HepG2 (cell line): ENCODE results near the gene KRTAP5-6. TPM values are rescaled to one million over a fixed set of nuclear protein-coding genes. Genes with fewer than 3 reads are reported as not detected.

ENCODE experiments used
- ATAC-seq: fragments of 200-7000 bp; cut with Tn5 transposase; 3 replicates; pipeline ENCODE4 v1.9.1; 2020; ENCODE audit warnings: mild to moderate bottlenecking, moderate library complexity
- BruUV-seq: library from RNA; stranded (reverse); fragments of 400-500 nt; replicated peaks from 2 replicates; lab custom pipeline; 2021; lab: Mats Ljungman, UMichigan
- CTCF ChIA-PET: fragments of 300-600 bp; formaldehyde crosslinking; extraction: SDS; loops from one replicate; lab custom pipeline; 2021; ENCODE audit warnings: low total read pairs, inconsistent platforms, low intra/inter-chr PET ratio; lab: Yijun Ruan, JAX
- POLR2A ChIA-PET: fragments of 350-600 bp; sonication (Branson Sonifier 250); formaldehyde crosslinking; loops from one replicate; lab custom pipeline; 2020; ENCODE audit warnings: antibody characterized with exemption, inconsistent platforms; lab: Yijun Ruan, JAX
- DNase-seq: peaks from one replicate; pipeline ENCODE4 v3.0.0-alpha.2; 2015; ENCODE audit warnings: low spot score
- FAIRE-seq: peaks from 3 replicates; lab custom pipeline; 2011; peaks lifted over from hg19 to GRCh38; lab: Jason Lieb, UNC
- H2AFZ ChIP-seq: one replicate; pipeline ENCODE4 v1.6.1; 2011; ENCODE audit warnings: low read length, inconsistent platforms
- H3K27ac ChIP-seq: fragments of 300-600 bp; 3 replicates; pipeline ENCODE4 v1.8.0; 2011; ENCODE audit warnings: mixed run types, mild to moderate bottlenecking, mixed read lengths, low read length, inconsistent platforms; ENCODE audit not compliant: insufficient read depth; ENCODE audit errors: extremely low read length
- H3K27me3 ChIP-seq, 2 experiments: fragments of 200-600 bp in 1 of 2; 2 replicates in 1 of 2; 3 replicates in 1 of 2; pipeline versions ENCODE4 v1.6.0 to v1.8.0; 2011; ENCODE audit warnings: low read length in 2 of 2, mild to moderate bottlenecking in 2 of 2, moderate library complexity in 2 of 2, inconsistent platforms in 1 of 2; ENCODE audit not compliant: insufficient read depth in 2 of 2, control insufficient read depth in 1 of 2
- H3K36me3 ChIP-seq, 2 experiments: fragments of 200-600 bp in 1 of 2; replicated peaks in 1 of 2; 2 replicates in 1 of 2; 3 replicates in 1 of 2; pipeline versions ENCODE4 v1.5.1 to v1.8.0; 2011; ENCODE audit warnings: low read length in 2 of 2, inconsistent platforms in 1 of 2; ENCODE audit not compliant: insufficient read depth in 2 of 2, control insufficient read depth in 1 of 2
- H3K4me1 ChIP-seq: 2 replicates; pipeline ENCODE4 v1.5.1; 2012; ENCODE audit warnings: low read length, inconsistent platforms; ENCODE audit not compliant: insufficient read depth
- H3K4me2 ChIP-seq: 2 replicates; pipeline ENCODE4 v1.6.0; 2011; ENCODE audit warnings: low read depth, low read length, inconsistent platforms
- H3K4me3 ChIP-seq, 3 experiments: fragments of 200-600 bp in 1 of 3; sonication (generic), shearing (Covaris generic) in 1 of 3; replicated peaks in 1 of 3; 2 replicates each; pipeline ENCODE4 v1.5.1; 2011 to 2016; ENCODE audit warnings: low read length in 3 of 3, inconsistent platforms in 2 of 3, low read depth in 2 of 3, mild to moderate bottlenecking in 2 of 3, control low read depth in 1 of 3, mixed read lengths in 1 of 3; ENCODE audit not compliant: insufficient read depth in 1 of 3
- H3K79me2 ChIP-seq: one replicate; pipeline ENCODE4 v1.6.1; 2011; ENCODE audit warnings: low read length, inconsistent platforms; ENCODE audit not compliant: insufficient read depth
- H3K9ac ChIP-seq: 2 replicates; pipeline ENCODE4 v1.6.0; 2011; ENCODE audit warnings: mild to moderate bottlenecking, low read depth, low read length, inconsistent platforms; ENCODE audit not compliant: insufficient read depth
- H3K9me3 ChIP-seq: 2 replicates; pipeline ENCODE4 v1.5.1; 2012; ENCODE audit warnings: mild to moderate bottlenecking, low read length
- H4K20me1 ChIP-seq: 2 replicates; pipeline ENCODE4 v1.6.0; 2011; ENCODE audit warnings: inconsistent platforms, mild to moderate bottlenecking, low read length, moderate library complexity; ENCODE audit not compliant: insufficient read depth
- CBX1 ChIP-seq: IDR thresholded peaks from one replicate; pipeline ENCODE4 v1.6.1; 2016; ENCODE audit warnings: antibody characterized with exemption, low read depth
- GRHL1 ChIP-seq: sonication (generic); formaldehyde crosslinking; conservative IDR thresholded peaks from 2 replicates; pipeline ENCODE4 v1.8.0; 2022; ENCODE audit warnings: missing genetic modification reagents
- HIC2 ChIP-seq: sonication (generic); formaldehyde crosslinking; IDR thresholded peaks from 2 replicates; pipeline ENCODE4 v1.9.0; 2022; ENCODE audit warnings: low read depth, missing genetic modification reagents
- HNF4A ChIP-seq: sonication (generic); formaldehyde crosslinking; IDR thresholded peaks from 2 replicates; pipeline ENCODE4 v1.4.0; 2020; ENCODE audit warnings: missing genetic modification reagents
- KMT2B ChIP-seq: IDR thresholded peaks from 2 replicates; pipeline ENCODE4 v1.6.1; 2016; ENCODE audit warnings: missing genetic modification reagents, missing compliant biosample characterization
- NFIB ChIP-seq: sonication (generic); formaldehyde crosslinking; IDR thresholded peaks from 2 replicates; pipeline ENCODE4 v1.9.0; 2021; ENCODE audit warnings: missing genetic modification reagents, mild to moderate bottlenecking, borderline replicate concordance
- PAXIP1 ChIP-seq: sonication (generic); formaldehyde crosslinking; conservative IDR thresholded peaks from 2 replicates; pipeline ENCODE4 v1.4.0; 2020; ENCODE audit warnings: mild to moderate bottlenecking, missing genetic modification reagents, moderate library complexity
- PRMT3 ChIP-seq: sonication (generic); formaldehyde crosslinking; IDR thresholded peaks from 2 replicates; pipeline ENCODE4 v1.8.1; 2022; ENCODE audit warnings: low read depth, mild to moderate bottlenecking, moderate library complexity, missing genetic modification reagents, borderline replicate concordance
- SP5 ChIP-seq: IDR thresholded peaks from 2 replicates; pipeline ENCODE4 v1.6.1; 2016; ENCODE audit warnings: low read depth, borderline replicate concordance
- SSRP1 ChIP-seq: IDR thresholded peaks from 2 replicates; pipeline ENCODE4 v1.6.1; 2016; ENCODE audit warnings: control low read depth
- ZFP82 ChIP-seq: sonication (generic); formaldehyde crosslinking; IDR thresholded peaks from 2 replicates; pipeline ENCODE4 v1.5.1; 2020; ENCODE audit warnings: mild to moderate bottlenecking, missing genetic modification reagents, borderline replicate concordance
- ZNF180 ChIP-seq: sonication (generic); formaldehyde crosslinking; IDR thresholded peaks from 2 replicates; pipeline ENCODE4 v1.4.0; 2020; ENCODE audit warnings: low read depth, missing genetic modification reagents, borderline replicate concordance
- ZNF704 ChIP-seq: sonication (generic); formaldehyde crosslinking; IDR thresholded peaks from 2 replicates; pipeline ENCODE4 v1.8.1; 2023; ENCODE audit warnings: mild to moderate bottlenecking, inconsistent platforms, moderate library complexity, missing genetic modification reagents, borderline replicate concordance
- ZNF879 ChIP-seq: sonication (generic); formaldehyde crosslinking; IDR thresholded peaks from 2 replicates; pipeline ENCODE4 v1.8.1; 2023; ENCODE audit warnings: missing genetic modification reagents
- WGBS: methylation state at CpG from one replicate; pipeline ENCODE4 v1.1.6; 2017; ENCODE audit warnings: low lambda C conversion rate; 5-methylcytosine and 5-hydroxymethylcytosine counted together
- in situ Hi-C: cut with HindIII; loops from 2 replicates; pipeline ENCODE4 v1.10.0; 2017; ENCODE audit warnings: low pct_unique_long_range_greater_than_20kb; ENCODE audit not compliant: extremely low pct_ligation_motif_present
- intact Hi-C: fragments of 100-400 bp; cut with micrococcal nuclease; formaldehyde crosslinking; loops from one replicate; pipeline ENCODE4 v1.10.0; 2022; ENCODE audit not compliant: unreplicated experiment
- polyA plus RNA-seq, 8 experiments: library from polyadenylated mRNA; depleted of rRNA in 3 of 8; stranded (reverse) in 7 of 8; unstranded in 1 of 8; fragments of >200 nt; fragmentation: Illumina TruSeq in 4 of 8; extraction: Trizol in 4 of 8; gene quantifications; 2 replicates each; pipeline versions ENCODE4 v1.2.1 to v1.2.3, GENCODE V29; 2011 to 2016; ENCODE audit warnings: low read depth in 4 of 8, missing spikeins in 1 of 8, mixed read lengths in 1 of 8; ENCODE audit not compliant: insufficient read depth in 1 of 8
- total RNA-seq, 5 experiments: library from RNA; depleted of rRNA; stranded (reverse); fragments of >200 nt; fragmentation: Illumina TruSeq; extraction: Trizol; gene quantifications; 2 replicates each; pipeline ENCODE4 v1.2.3, GENCODE V29; 2016; ENCODE audit warnings: low read depth in 1 of 5

Gene KRTAP5-6
- total and polyA plus RNA-seq, 2 of the 13 experiments (the other 11 are each of a cell fraction or from before 2014, with no cell fraction given) = not detected

- Histone ChIP-seq H3K4me3 (peak overlapping the region; percentile 49 to 86 (median 51)), H3K9me3 (no peaks in the 10 kb centered on the region), H3K27ac (peak overlapping the region; percentile 100), H4K20me1 (no peaks in the 10 kb centered on the region), H3K27me3 (no peaks in the 10 kb centered on the region; a peak in 1 of 5 replicates), H2AFZ (no peak overlapping the region), H3K36me3 (no peaks in the 10 kb centered on the region), H3K9ac (peak overlapping the region; percentile 100), H3K79me2 (peaks cover 2% of the 10 kb centered on the region), H3K4me2 (peak overlapping the region; percentile 100), H3K4me1 (peaks cover 80% of the 10 kb centered on the region)
- WGBS = 3% methylated on average over 19 of the region's 22 CpGs
- in situ Hi-C loops = loop anchor here (5.0 kb wide), 1 partner anchor 33 kb away; no protein-coding TSS in a partner anchor
- BruUV-seq = no TSS peak
- intact Hi-C loops = loop anchor here (2.0 kb wide), 1 partner anchor 14 kb away; no protein-coding TSS in a partner anchor
- ChIA-PET CTCF (interaction anchor here (0.7 to 1.7 kb wide), 3 partner anchors 37 to 461 kb away, joined by 3 to 11 read pairs (median 3); no protein-coding TSS in a partner anchor), POLR2A (interaction anchor here (1.0 to 5.5 kb wide), 24 partner anchors 9 to 521 kb away, joined by 3 to 141 read pairs (median 9); partner anchors contain the start of genes CTSD and MRPL23)
- FAIRE-seq (no peak), ATAC-seq (peak; percentile 2), DNase-seq (no peak)
- no peak for TF ChIP-seq SP5 (CRISPR knock-in tag)
- TF ChIP-seq GRHL1 (CRISPR knock-in tag) = no peak
- TF ChIP-seq PRMT3 (CRISPR knock-in tag) = 0 out of 2 replicates have a peak, but pooled peaks have one; percentile 8
- 0 out of 2 replicates have a peak, but pooled peaks have one; percentile 9 for TF ChIP-seq PAXIP1 (CRISPR knock-in tag)
- no peak for TF ChIP-seq HNF4A
- TF ChIP-seq HIC2 = no peak
- no peak for TF ChIP-seq ZNF879
- no peak for TF ChIP-seq KMT2B (CRISPR knock-in tag)
- TF ChIP-seq ZNF180 = no peak
- peak; percentile 75; the same call in 1 of the 2 replicates for TF ChIP-seq SSRP1
- no peak for TF ChIP-seq ZNF704
- TF ChIP-seq ZFP82 (CRISPR knock-in tag) = no peak
- no peak for TF ChIP-seq CBX1
- no peak for TF ChIP-seq NFIB (CRISPR knock-in tag)
Measured at GRCh38 chr11:1690167-1691025, 6.6 kb upstream of the KRTAP5-6 start.
